K562 (cell line): Measurements from ENCODE around the gene GRIP1. TPM values are rescaled to one million over a fixed set of nuclear protein-coding genes. Genes with fewer than 3 reads are reported as not detected.
A peak's percentile ranks its signal among the peaks of the same experiment; 100 is the strongest.

Experiments used
- ATAC-seq: fragments of 200-7000 bp; cut with Tn5 transposase; 3 replicates; pipeline ENCODE4 v1.9.1; 2020; ENCODE audit warnings: moderate library complexity
- BruUV-seq: library from RNA; stranded (reverse); fragments of 400-500 nt; replicated peaks from 2 replicates; lab custom pipeline; 2021; lab: Mats Ljungman, UMichigan
- CTCF ChIA-PET: fragments of 300-600 bp; formaldehyde crosslinking; extraction: SDS; loops from one replicate; lab custom pipeline; 2021; ENCODE audit warnings: low intra/inter-chr PET ratio; lab: Yijun Ruan, JAX
- POLR2A ChIA-PET: fragments of 300-600, 350-650 bp; sonication (Branson Sonifier 250); formaldehyde crosslinking; extraction: SDS; loops from one replicate; lab custom pipeline; 2021; ENCODE audit warnings: antibody characterized with exemption, inconsistent platforms; lab: Yijun Ruan, JAX
- DNase-seq, 4 experiments: peaks; one replicate each; pipeline versions ENCODE4 v3.0.0 to v3.0.0-alpha.2; 2011 to 2018; ENCODE audit warnings: low spot score in 3 of 4, mixed read lengths in 3 of 4; ENCODE audit errors: extremely low read depth in 1 of 4
- FAIRE-seq: peaks from 2 replicates; lab custom pipeline; 2011; peaks lifted over from hg19 to GRCh38; lab: Jason Lieb, UNC
- H2AFZ ChIP-seq: 2 replicates; pipeline ENCODE4 v1.6.0; 2011; ENCODE audit warnings: low read depth, low read length, control low read depth, inconsistent platforms
- H3K27ac ChIP-seq: fragments of 200-600 bp; 3 replicates; pipeline ENCODE4 v1.8.0; 2011; ENCODE audit warnings: low read depth, mild to moderate bottlenecking, control low read depth, inconsistent platforms, low read length, moderate library complexity, mixed read lengths; ENCODE audit errors: extremely low read depth
- H3K27me3 ChIP-seq, 2 experiments: fragments of 300-600 bp in 1 of 2; 2 replicates in 1 of 2; 3 replicates in 1 of 2; pipeline versions ENCODE4 v1.6.0 to v1.8.0; 2011; ENCODE audit warnings: inconsistent platforms in 2 of 2, low read length in 2 of 2, mild to moderate bottlenecking in 1 of 2, mixed read lengths in 1 of 2, moderate library complexity in 1 of 2; ENCODE audit not compliant: control insufficient read depth in 2 of 2, insufficient read depth in 2 of 2
- H3K36me3 ChIP-seq: fragments of 300-600 bp; 3 replicates; pipeline ENCODE4 v1.8.0; 2011; ENCODE audit warnings: mild to moderate bottlenecking, low read length, inconsistent platforms; ENCODE audit not compliant: control insufficient read depth, insufficient read depth
- H3K4me1 ChIP-seq, 2 experiments: fragments of 200-600 bp in 1 of 2; replicated peaks in 1 of 2; 2 replicates in 1 of 2; 3 replicates in 1 of 2; pipeline versions ENCODE4 v1.5.1 to v1.8.0; 2011; ENCODE audit warnings: inconsistent platforms in 2 of 2, low read length in 2 of 2, mild to moderate bottlenecking in 1 of 2, mixed read lengths in 1 of 2, moderate library complexity in 1 of 2; ENCODE audit not compliant: control insufficient read depth in 2 of 2, insufficient read depth in 2 of 2
- H3K4me2 ChIP-seq: 2 replicates; pipeline ENCODE4 v1.6.1; 2011; ENCODE audit warnings: low read length, control low read depth, inconsistent platforms, mixed read lengths; ENCODE audit not compliant: insufficient read depth
- H3K4me3 ChIP-seq: fragments of 200-600 bp; sonication (generic), shearing (Covaris generic); 2 replicates; pipeline ENCODE4 v1.5.1; 2016; ENCODE audit warnings: control low read depth, inconsistent platforms
- H3K79me2 ChIP-seq: fragments of 200-600 bp; 3 replicates; pipeline ENCODE4 v1.8.0; 2011; ENCODE audit warnings: low read length, inconsistent platforms; ENCODE audit not compliant: control insufficient read depth, insufficient read depth
- H3K9ac ChIP-seq, 2 experiments: 2 replicates each; pipeline versions ENCODE4 v1.6.0 to v1.6.1; 2011; ENCODE audit warnings: low read depth in 2 of 2, low read length in 2 of 2, control low read depth in 1 of 2, inconsistent platforms in 1 of 2, mild to moderate bottlenecking in 1 of 2, mixed read lengths in 1 of 2; ENCODE audit not compliant: insufficient read depth in 1 of 2
- H3K9me1 ChIP-seq: one replicate; pipeline ENCODE4 v1.6.0; 2011; ENCODE audit warnings: inconsistent platforms, mild to moderate bottlenecking, low read length, moderate library complexity; ENCODE audit not compliant: control insufficient read depth, insufficient read depth
- H3K9me3 ChIP-seq: replicated peaks from 2 replicates; pipeline ENCODE4 v1.5.1; 2011; ENCODE audit warnings: low read depth, low read length, inconsistent platforms; ENCODE audit not compliant: control insufficient read depth, insufficient read depth
- H4K20me1 ChIP-seq: replicated peaks from 2 replicates; pipeline ENCODE4 v1.6.1; 2011; ENCODE audit warnings: low read length, inconsistent platforms, mixed read lengths; ENCODE audit not compliant: control insufficient read depth, insufficient read depth
- ATF7 ChIP-seq: fragments of 450-650 bp; IDR thresholded peaks from 2 replicates; pipeline ENCODE4 v1.7.1; 2014; ENCODE audit warnings: mild to moderate bottlenecking, moderate library complexity
- CEBPG ChIP-seq, 3 experiments: fragments of 200-800 bp in 1 of 3; sonication (Bioruptor generic) in 1 of 3; sonication (generic) in 1 of 3; formaldehyde crosslinking in 1 of 3; IDR thresholded peaks in 2 of 3; conservative IDR thresholded peaks in 1 of 3; 2 replicates each; pipeline versions ENCODE4 v1.6.1 to v1.8.0; 2016 to 2022; ENCODE audit warnings: missing compliant biosample characterization in 2 of 3, missing genetic modification characterization in 2 of 3, mild to moderate bottlenecking in 1 of 3, missing genetic modification reagents in 1 of 3
- FOSL1 ChIP-seq: fragments of 200-800 bp; sonication (Bioruptor generic); conservative IDR thresholded peaks from 2 replicates; pipeline ENCODE4 v1.6.1; 2016; ENCODE audit warnings: missing genetic modification characterization, missing compliant biosample characterization
- JUND ChIP-seq, 2 experiments: IDR thresholded peaks; 2 replicates in 1 of 2; 3 replicates in 1 of 2; pipeline ENCODE4 v1.6.1; 2011; ENCODE audit warnings: borderline replicate concordance in 2 of 2, low read depth in 2 of 2, low read length in 2 of 2, improper control_type of control experiment in 1 of 2, missing biosample characterization in 1 of 2, missing genetic modification characterization in 1 of 2, missing genetic modification reagents in 1 of 2
- POLR2H ChIP-seq: IDR thresholded peaks from 2 replicates; pipeline ENCODE4 v1.6.1; 2016; ENCODE audit warnings: missing genetic modification characterization, low read depth, mild to moderate bottlenecking, control low read depth, missing compliant biosample characterization, moderate library complexity
- RNF2 ChIP-seq: sonication (generic); IDR thresholded peaks from 2 replicates; pipeline ENCODE4 v1.6.1; 2016
- SOX6 ChIP-seq: fragments of 450-650 bp; IDR thresholded peaks from 2 replicates; pipeline ENCODE4 v1.6.1; 2014; ENCODE audit warnings: mild to moderate bottlenecking
- SP2 ChIP-seq: IDR thresholded peaks from 2 replicates; pipeline ENCODE4 v1.6.1; 2011; ENCODE audit warnings: mild to moderate bottlenecking, low read depth, low read length, moderate library complexity; ENCODE audit not compliant: poor library complexity, severe bottlenecking; ENCODE audit errors: extremely low read depth
- TRIM24 ChIP-seq, 2 experiments: fragments of 450-650 bp; IDR thresholded peaks; 2 replicates each; pipeline ENCODE4 v1.6.1; 2016
- ZNF23 ChIP-seq: fragments of 250-450 bp; sonication (Bioruptor Pico); IDR thresholded peaks from 2 replicates; pipeline ENCODE4 v1.4.0; 2020; ENCODE audit warnings: mild to moderate bottlenecking
- WGBS: fragments of 100-300 bp; shearing (Covaris generic); methylation state at CpG from one replicate; pipeline ENCODE4 v1.1.6; 2016; ENCODE audit warnings: low coverage, mixed read lengths; ENCODE audit not compliant: insufficient coverage; ENCODE audit errors: missing lambda C conversion rate; 5-methylcytosine and 5-hydroxymethylcytosine counted together
- in situ Hi-C: fragments of 300-500 bp; cut with MboI; formaldehyde crosslinking; loops from 4 replicates; pipeline ENCODE4 v1.15.0; 2018; ENCODE audit warnings: inconsistent platforms, mixed read lengths
- intact Hi-C: fragments of 100-400 bp; cut with micrococcal nuclease; formaldehyde crosslinking; loops from 2 replicates; pipeline ENCODE4 v1.14.2; 2022
- polyA plus RNA-seq, 8 experiments: library from polyadenylated mRNA; depleted of rRNA in 4 of 8; stranded (reverse) in 5 of 8; unstranded in 3 of 8; fragments of >200 nt; fragmentation: Nextera tagmentation in 2 of 8; fragmentation: Illumina TruSeq in 1 of 8; extraction: Ambion mirVana in 2 of 8; extraction: Trizol in 1 of 8; gene quantifications; 2 replicates each; pipeline versions ENCODE4 v1.2.1 to v1.2.3, GENCODE V29; 2011 to 2014; ENCODE audit warnings: inconsistent platforms in 1 of 8, missing spikeins in 1 of 8
- total RNA-seq, 7 experiments: library from RNA; depleted of rRNA in 6 of 7; stranded (reverse); fragments of >200 nt in 6 of 7; fragmentation: Illumina TruSeq in 2 of 7; extraction: Trizol in 2 of 7; gene quantifications; 2 replicates each; pipeline versions ENCODE4 v1.2.1 to v1.2.3, GENCODE V29; 2011 to 2021; ENCODE audit warnings: low replicate concordance in 1 of 7
- TF ChIP-seq, protein P1 (sequence below): IDR thresholded peaks from 3 replicates; pipeline ENCODE4 v1.6.1; 2011; ENCODE audit warnings: borderline replicate concordance, mild to moderate bottlenecking; ENCODE audit not compliant: insufficient read length, insufficient read depth
- TF ChIP-seq, protein P2 (sequence below): fragments of 450-650 bp; formaldehyde crosslinking; IDR thresholded peaks from 2 replicates; pipeline ENCODE4 v1.4.0; 2020; ENCODE audit warnings: mild to moderate bottlenecking, moderate library complexity
- TF ChIP-seq, protein P3 (sequence below), 2 experiments: fragments of 450-650 bp in 1 of 2; sonication (generic) in 1 of 2; formaldehyde crosslinking in 1 of 2; IDR thresholded peaks in 1 of 2; conservative IDR thresholded peaks in 1 of 2; 2 replicates each; pipeline versions ENCODE4 v1.6.1 to v1.8.1; 2016 to 2023; ENCODE audit warnings: mild to moderate bottlenecking in 2 of 2, moderate library complexity in 2 of 2, inconsistent platforms in 1 of 2, missing genetic modification reagents in 1 of 2
- TF ChIP-seq, protein P4 (sequence below): fragments of 450-650 bp; formaldehyde crosslinking; IDR thresholded peaks from 2 replicates; pipeline ENCODE4 v1.4.0; 2020; ENCODE audit warnings: mild to moderate bottlenecking, moderate library complexity

GRIP1 gene
- total and polyA plus RNA-seq, 9 of the 15 experiments (the other 6 are each of a cell fraction or from before 2014, with no cell fraction given): 0.28 to 1.2 (median 0.45) TPM

DNA sequence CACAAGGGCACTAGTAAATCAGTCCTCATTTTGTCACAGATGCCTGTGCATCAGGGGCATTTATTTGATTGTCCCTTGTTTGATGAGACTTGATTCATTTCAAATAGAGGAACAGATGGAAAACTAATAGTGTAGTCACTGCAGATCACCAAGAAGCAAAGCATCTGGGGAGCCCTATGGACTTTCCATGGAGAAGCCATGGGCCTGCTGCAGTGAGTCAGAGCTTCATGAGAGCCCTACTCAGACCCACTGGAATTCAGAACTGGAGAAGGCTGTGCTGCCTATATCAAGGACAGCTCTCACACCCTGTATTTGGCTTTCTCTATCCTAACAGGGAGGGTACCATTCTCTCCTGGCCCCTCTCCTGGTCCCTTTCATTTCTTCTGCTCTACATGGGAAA is 126.2 kb downstream of the GRIP1 start (continued):
- TF ChIP-seq, protein P1, sequence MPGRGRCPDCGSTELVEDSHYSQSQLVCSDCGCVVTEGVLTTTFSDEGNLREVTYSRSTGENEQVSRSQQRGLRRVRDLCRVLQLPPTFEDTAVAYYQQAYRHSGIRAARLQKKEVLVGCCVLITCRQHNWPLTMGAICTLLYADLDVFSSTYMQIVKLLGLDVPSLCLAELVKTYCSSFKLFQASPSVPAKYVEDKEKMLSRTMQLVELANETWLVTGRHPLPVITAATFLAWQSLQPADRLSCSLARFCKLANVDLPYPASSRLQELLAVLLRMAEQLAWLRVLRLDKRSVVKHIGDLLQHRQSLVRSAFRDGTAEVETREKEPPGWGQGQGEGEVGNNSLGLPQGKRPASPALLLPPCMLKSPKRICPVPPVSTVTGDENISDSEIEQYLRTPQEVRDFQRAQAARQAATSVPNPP: no peak
- TF ChIP-seq, protein P2, sequence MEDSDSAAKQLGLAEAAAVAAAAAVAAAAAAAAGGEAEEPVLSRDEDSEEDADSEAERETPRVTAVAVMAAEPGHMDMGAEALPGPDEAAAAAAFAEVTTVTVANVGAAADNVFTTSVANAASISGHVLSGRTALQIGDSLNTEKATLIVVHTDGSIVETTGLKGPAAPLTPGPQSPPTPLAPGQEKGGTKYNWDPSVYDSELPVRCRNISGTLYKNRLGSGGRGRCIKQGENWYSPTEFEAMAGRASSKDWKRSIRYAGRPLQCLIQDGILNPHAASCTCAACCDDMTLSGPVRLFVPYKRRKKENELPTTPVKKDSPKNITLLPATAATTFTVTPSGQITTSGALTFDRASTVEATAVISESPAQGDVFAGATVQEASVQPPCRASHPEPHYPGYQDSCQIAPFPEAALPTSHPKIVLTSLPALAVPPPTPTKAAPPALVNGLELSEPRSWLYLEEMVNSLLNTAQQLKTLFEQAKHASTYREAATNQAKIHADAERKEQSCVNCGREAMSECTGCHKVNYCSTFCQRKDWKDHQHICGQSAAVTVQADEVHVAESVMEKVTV (CRISPR knock-in tag): no peak
- TF ChIP-seq, all 486 proteins: peak for 0

DNA sequence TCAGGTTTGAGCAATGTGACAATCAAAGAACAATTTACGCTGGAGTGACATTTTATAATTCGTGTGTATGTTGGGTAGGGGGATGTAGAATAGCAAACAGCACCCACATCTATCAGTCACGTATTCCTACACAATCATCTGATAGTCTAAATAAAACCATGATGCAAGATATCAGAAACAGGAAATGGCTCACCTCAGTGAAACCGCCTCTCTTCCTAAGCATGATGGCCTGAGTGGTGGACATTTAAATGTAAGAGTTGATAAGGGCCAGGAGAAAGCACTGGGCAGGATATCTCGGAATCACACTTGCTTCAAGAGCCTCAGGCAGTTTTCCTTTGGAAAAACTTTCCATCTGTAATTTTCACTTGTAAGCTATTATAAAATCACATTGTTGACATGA is 128.2 kb downstream of the GRIP1 start:
- no peaks in the 10 kb centered on the region for H4K20me1 ChIP-seq
- POLR2A ChIA-PET: no interaction called here
- no peaks in the 10 kb centered on the region for H3K9me3 ChIP-seq
- intact Hi-C loops (no loop called here), in situ Hi-C loops (no loop called here)
- H3K4me2 ChIP-seq: no peak overlapping the region
- DNase-seq (peak in 1 of 4 experiments; percentile 2), ATAC-seq (peak; percentile 63), FAIRE-seq (no peak)
- no peaks in the 10 kb centered on the region for H3K79me2 ChIP-seq
- no TSS peak for BruUV-seq
- H3K4me3 ChIP-seq: no peak overlapping the region
- CTCF ChIA-PET: no interaction called here
- no peaks in the 10 kb centered on the region for H3K27me3 ChIP-seq
- no peak overlapping the region for H3K27ac ChIP-seq
- WGBS: 2% methylated on average over 5 of the region's 5 CpGs
- H3K9ac ChIP-seq: no peak overlapping the region
- H3K9me1 ChIP-seq: no peaks in the 10 kb centered on the region
- no peaks in the 10 kb centered on the region for H3K36me3 ChIP-seq
- H3K4me1 ChIP-seq: no peaks in the 10 kb centered on the region
- H2AFZ ChIP-seq: no peak overlapping the region
- TF ChIP-seq ATF7 (peak; percentile 48; the same call in 1 of the 2 replicates), RNF2 (peak; percentile 30; the same call in 1 of the 2 replicates), JUND (IDR thresholded peaks at IDR 0.05; ENCODE audit: borderline replicate concordance, low read depth, low read length) (0 out of 2 replicates have a peak, but pooled peaks have one; percentile 31), JUND (tag; IDR thresholded peaks at IDR 0.05; ENCODE audit: borderline replicate concordance, low read depth, low read length) (peak; percentile 30; the same call in 1 of the 3 replicates), POLR2H (peak; percentile 19; the same call in 1 of the 2 replicates), TRIM24 (IDR thresholded peaks at IDR 0.05) (peak in 1 of 2 experiments; percentile 43; a peak in 1 of 4 replicates), FOSL1 (tag) (peak; percentile 64; the same call in 1 of the 2 replicates), ZNF23 (no peak), SOX6 (no peak), CEBPG (CRISPR knock-in tag; IDR thresholded peaks at IDR 0.05) (no peak), CEBPG (tag; conservative IDR thresholded peaks at IDR 0.05 in 1 of 2, IDR thresholded peaks at IDR 0.05 in 1 of 2) (peak in 1 of 2 experiments; percentile 84; a peak in 2 of 4 replicates), SP2 (no peak)
- TF ChIP-seq, protein P3, sequence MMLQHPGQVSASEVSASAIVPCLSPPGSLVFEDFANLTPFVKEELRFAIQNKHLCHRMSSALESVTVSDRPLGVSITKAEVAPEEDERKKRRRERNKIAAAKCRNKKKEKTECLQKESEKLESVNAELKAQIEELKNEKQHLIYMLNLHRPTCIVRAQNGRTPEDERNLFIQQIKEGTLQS (IDR thresholded peaks at IDR 0.05): peak; percentile 71; the same call in 1 of the 2 replicates
- TF ChIP-seq, protein P3 (CRISPR knock-in tag; conservative IDR thresholded peaks at IDR 0.05): no peak
- TF ChIP-seq, protein P4, sequence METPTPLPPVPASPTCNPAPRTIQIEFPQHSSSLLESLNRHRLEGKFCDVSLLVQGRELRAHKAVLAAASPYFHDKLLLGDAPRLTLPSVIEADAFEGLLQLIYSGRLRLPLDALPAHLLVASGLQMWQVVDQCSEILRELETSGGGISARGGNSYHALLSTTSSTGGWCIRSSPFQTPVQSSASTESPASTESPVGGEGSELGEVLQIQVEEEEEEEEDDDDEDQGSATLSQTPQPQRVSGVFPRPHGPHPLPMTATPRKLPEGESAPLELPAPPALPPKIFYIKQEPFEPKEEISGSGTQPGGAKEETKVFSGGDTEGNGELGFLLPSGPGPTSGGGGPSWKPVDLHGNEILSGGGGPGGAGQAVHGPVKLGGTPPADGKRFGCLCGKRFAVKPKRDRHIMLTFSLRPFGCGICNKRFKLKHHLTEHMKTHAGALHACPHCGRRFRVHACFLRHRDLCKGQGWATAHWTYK (CRISPR knock-in tag): 0 out of 2 replicates have a peak, but pooled peaks have one; percentile 45
